Kidney epithelial cell (primary cell): Measurements from ENCODE around the gene UBR2. TPM values are rescaled to one million over a fixed set of nuclear protein-coding genes. Genes with fewer than 3 reads are reported as not detected.
"Not testable (repeated sequence)": the region's sequence is repeated elsewhere in the genome, so short reads cannot be mapped to it uniquely, and the experiment has no call there.

Experiments
- DNase-seq: peaks from one replicate; pipeline ENCODE4 v3.0.0-alpha.2; 2010; ENCODE audit warnings: low read depth
- H3K27me3 ChIP-seq: 2 replicates; pipeline ENCODE4 v1.6.0; 2011; ENCODE audit warnings: low read length; ENCODE audit not compliant: control insufficient read depth, insufficient read depth
- H3K36me3 ChIP-seq: 2 replicates; pipeline ENCODE4 v1.5.1; 2011; ENCODE audit warnings: low read length; ENCODE audit not compliant: control insufficient read depth, insufficient read depth
- H3K4me3 ChIP-seq: 2 replicates; pipeline ENCODE4 v1.5.1; 2011; ENCODE audit warnings: low read depth, mild to moderate bottlenecking, control low read depth, low read length
- CTCF ChIP-seq: IDR thresholded peaks from 2 replicates; pipeline ENCODE4 v1.5.1; 2011; ENCODE audit warnings: mild to moderate bottlenecking, moderate library complexity, low read length, control low read depth, inconsistent platforms; ENCODE audit not compliant: insufficient read depth, poor library complexity, severe bottlenecking
- total RNA-seq: library from RNA; depleted of rRNA; stranded (reverse); fragments of >200 nt; gene quantifications from 2 replicates; pipeline ENCODE4 v1.2.3, GENCODE V29; 2015

The UBR2 gene
- total RNA-seq, 1 donor from 2014 or later: 13.1 TPM

DNA sequence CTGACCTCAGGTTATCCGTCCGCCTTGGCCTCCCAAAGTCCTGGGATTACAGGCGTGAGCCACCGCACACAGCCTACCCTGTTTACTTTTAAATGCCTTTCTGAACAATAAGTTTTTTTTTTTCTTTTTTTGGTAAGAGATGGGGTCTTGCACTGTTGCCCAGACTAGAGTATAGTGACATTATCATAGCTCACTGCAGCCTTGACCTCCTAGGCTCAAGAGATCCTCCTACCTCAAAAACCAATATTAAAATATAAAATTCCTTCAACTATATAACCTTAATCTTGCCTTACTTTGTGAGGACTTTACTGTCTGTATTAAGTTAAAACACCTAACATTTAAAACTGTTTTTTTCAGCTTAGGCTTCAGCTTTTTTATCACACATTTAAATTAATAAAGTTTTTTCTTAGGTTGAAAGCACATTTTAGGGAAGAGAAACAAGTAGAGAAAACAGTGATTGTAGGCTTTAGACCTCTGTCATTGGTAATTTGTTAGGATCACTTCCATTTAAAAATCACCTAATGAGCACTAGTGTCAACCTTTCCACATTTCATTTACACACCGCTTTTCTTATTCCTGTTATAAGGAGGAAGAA is 2.9 kb downstream of the UBR2 start:
- DNase-seq: no peak
- H3K27me3 ChIP-seq: no peaks in the 10 kb centered on the region
- no peak overlapping the region for H3K4me3 ChIP-seq
- H3K36me3 ChIP-seq: no peaks in the 10 kb centered on the region
- TF ChIP-seq CTCF: no peak

GRCh38 chr6:42567237-42567636 is 3.4 kb downstream of the UBR2 start:
- H3K4me3 ChIP-seq, H3K36me3 ChIP-seq, DNase-seq, H3K27me3 ChIP-seq: not testable (repeated sequence)

- no peak for DNase-seq
- no peaks in the 10 kb centered on the region for H3K36me3 ChIP-seq
- H3K27me3 ChIP-seq: no peaks in the 10 kb centered on the region
- no peak for TF ChIP-seq CTCF
- no peak overlapping the region for H3K4me3 ChIP-seq
Measured at GRCh38 chr6:42569102-42570028, 5.5 kb downstream of the UBR2 start.

DNA sequence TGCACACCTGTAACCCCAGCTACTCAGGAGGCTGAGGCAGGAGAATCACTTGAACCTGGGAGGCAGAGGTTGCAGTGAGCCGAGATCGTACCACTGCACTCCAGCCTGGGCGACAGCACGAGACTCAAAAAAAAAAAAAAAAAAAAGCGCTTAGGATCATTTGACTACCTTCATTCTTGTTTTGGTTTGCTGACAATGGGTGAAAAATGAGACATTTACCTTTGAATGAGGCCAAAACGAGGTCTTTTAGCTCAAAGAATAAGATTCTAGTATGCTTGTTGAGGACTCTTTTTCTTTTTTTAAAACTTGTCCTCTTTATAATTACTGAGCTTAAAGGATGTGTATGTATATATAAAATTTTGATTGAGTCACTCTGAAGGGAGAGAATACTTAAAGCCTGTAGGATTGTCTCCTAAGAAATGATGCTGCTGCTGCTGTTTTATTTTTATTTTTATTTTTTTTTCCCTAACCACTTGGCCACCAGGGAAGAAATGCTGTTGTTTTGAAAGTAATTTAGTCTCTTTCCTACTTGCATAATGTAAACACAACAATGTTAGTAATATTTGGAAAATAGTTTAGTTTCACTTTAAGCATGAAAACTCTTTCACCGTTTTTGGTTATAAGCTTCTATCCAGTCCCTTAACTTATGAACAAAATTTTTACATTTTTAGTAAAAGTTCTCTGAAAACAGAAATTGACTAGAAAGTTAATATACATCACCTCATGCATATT is 7.9 kb downstream of the UBR2 start:
- Histone ChIP-seq H3K27me3 (no peaks in the 10 kb centered on the region), H3K4me3 (no peak overlapping the region), H3K36me3 (no peaks in the 10 kb centered on the region)
- no peak for DNase-seq
- TF ChIP-seq CTCF: no peak

DNA sequence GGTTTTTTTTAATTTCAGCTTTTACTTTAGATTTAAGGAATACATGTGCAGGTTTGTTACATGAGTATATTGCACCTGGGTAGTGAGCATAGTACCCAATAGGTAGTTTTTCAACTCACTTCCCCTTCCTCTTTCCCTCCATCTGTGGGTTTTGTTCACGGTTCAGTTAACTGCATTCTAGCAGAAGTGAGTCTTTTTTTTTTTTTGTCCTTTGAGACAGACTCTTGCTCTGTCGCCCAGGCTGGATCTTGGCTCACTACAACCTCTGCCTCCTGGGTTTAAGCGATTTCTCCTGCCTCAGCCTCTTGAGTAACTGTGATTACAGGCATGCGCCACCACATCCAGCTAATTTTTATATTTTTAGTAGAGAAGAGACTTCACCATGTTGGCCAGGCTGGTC is 8.7 kb downstream of the UBR2 start:
- Histone ChIP-seq H3K36me3 (no peaks in the 10 kb centered on the region), H3K27me3 (no peaks in the 10 kb centered on the region), H3K4me3 (no peak overlapping the region)
- no peak for TF ChIP-seq CTCF
- DNase-seq: no peak

DNA sequence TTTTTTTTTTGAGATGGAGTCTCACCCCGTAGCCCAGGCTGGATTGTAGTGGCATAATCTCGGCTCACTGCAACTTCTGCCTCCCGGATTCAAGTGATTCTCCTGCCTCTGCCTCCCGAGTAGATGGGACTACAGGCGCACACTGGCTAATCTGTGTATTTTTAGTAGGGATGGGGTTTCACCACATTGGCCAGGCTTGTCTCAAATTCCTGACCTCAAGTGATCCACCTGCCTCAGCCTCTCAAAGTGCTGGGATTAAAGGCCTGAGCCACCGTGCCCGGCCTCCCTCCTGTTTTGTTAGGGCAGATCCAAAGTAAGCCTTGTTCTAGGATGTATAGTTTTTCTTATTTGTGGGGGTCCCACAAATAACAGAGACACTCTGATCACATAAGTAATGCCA is 12.7 kb downstream of the UBR2 start:
- not testable (repeated sequence) for H3K36me3 ChIP-seq, H3K27me3 ChIP-seq, H3K4me3 ChIP-seq, DNase-seq
